ENCODE data around the gene CUEDC2.
A peak's percentile ranks its signal among the peaks of the same experiment; 100 is the strongest.

The CUEDC2 gene

DNA sequence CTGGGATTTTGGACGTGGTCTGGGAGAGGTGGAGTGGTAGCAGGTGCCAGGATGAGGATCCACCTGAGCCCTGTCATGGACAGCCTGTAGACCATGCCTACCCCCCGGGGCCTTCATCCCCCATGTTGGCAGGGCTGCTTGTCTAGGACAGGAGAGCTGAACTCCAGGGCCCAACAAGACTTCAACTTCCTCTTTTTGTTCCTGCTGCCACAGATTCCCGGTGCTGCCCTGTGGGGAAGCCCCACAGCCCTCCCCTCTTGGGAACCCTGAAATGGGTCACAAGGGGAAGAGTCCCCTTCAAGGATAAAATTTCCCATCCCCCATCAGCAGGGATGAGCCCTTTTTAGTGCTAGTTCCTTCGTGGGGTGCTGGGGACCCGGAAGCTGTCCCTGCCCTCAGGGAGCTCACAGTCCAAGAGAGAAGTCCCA, 1.3 kb upstream of the CUEDC2 start:
- TF ChIP-seq, protein P1, sequence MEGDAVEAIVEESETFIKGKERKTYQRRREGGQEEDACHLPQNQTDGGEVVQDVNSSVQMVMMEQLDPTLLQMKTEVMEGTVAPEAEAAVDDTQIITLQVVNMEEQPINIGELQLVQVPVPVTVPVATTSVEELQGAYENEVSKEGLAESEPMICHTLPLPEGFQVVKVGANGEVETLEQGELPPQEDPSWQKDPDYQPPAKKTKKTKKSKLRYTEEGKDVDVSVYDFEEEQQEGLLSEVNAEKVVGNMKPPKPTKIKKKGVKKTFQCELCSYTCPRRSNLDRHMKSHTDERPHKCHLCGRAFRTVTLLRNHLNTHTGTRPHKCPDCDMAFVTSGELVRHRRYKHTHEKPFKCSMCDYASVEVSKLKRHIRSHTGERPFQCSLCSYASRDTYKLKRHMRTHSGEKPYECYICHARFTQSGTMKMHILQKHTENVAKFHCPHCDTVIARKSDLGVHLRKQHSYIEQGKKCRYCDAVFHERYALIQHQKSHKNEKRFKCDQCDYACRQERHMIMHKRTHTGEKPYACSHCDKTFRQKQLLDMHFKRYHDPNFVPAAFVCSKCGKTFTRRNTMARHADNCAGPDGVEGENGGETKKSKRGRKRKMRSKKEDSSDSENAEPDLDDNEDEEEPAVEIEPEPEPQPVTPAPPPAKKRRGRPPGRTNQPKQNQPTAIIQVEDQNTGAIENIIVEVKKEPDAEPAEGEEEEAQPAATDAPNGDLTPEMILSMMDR (conservative IDR thresholded peaks at IDR 0.05; ENCODE audit: low read length), result no peak
- DNase-seq (ENCODE audit: low read depth), result no peak
- H3K4me3 ChIP-seq (ENCODE audit: low read length), result no peak overlapping the region

DNA sequence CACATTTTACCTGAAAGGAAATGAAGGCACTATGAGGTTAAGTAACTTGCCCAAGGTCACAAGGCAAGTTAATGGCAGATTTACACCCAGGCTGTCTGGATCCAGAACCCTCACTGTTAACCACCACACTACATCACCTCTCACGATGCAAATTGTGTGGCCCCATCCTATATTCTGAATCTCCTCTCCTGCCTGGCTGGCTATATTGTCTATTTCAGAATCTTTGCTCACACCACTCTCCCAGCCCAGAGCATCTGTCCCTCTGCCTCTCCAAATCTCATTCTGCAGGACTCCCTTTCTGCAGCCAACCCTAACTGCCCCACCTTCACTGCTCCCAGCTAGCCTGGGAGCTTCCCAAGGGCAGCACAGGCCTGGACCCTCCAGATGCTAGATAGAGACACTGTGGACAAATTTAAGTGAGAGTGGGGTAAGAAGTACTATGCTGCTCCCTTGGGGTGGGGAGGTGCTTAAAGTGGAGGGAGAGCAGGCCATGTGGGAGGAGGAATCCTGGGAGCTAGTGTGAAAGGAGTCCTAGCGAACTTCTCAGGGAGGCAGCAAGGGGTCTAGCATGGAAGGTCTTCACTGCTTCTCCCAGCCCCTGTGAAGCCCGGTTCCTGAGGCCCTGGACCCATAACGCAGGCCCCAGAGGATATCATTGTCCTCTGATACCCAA, 786 bp downstream of the CUEDC2 start:
- TF ChIP-seq, protein P1 (conservative IDR thresholded peaks at IDR 0.05; ENCODE audit: low read length), result no peak
- DNase-seq (ENCODE audit: low read depth), result peak; percentile 53
- peak overlapping the region; percentile 94 for H3K4me3 ChIP-seq (ENCODE audit: low read length)

DNA sequence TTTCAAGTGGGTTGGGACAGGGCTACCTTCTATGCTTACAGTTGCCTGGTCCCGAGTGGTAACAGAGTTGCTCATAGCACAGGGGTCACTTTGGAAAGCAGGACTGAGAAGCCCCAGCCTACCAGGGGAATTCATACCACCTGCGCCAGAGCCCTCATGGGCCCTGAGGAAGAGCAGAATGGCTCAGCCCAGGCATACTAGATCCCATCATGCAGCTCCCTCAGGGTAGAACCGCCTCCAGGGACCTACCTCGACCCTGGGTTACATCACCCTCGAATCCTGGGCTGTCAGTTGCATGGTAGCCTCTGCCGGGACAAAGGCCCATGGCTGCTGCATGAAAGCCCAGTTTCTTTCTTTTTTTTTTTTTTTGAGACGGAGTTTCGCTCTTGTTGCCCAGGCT, 2.9 kb downstream of the CUEDC2 start:
- TF ChIP-seq, protein P1 (conservative IDR thresholded peaks at IDR 0.05; ENCODE audit: low read length), result no peak
- no peak overlapping the region for H3K4me3 ChIP-seq (ENCODE audit: low read length)
- DNase-seq (ENCODE audit: low read depth), result no peak

GRCh38 chr10:102426803-102427287, 5.5 kb downstream of the CUEDC2 start:
- TF ChIP-seq, protein P1 (conservative IDR thresholded peaks at IDR 0.05; ENCODE audit: low read length), result no peak
- peak; percentile 21 for DNase-seq (ENCODE audit: low read depth)
- H3K4me3 ChIP-seq (ENCODE audit: low read length), result no peak overlapping the region

DNA sequence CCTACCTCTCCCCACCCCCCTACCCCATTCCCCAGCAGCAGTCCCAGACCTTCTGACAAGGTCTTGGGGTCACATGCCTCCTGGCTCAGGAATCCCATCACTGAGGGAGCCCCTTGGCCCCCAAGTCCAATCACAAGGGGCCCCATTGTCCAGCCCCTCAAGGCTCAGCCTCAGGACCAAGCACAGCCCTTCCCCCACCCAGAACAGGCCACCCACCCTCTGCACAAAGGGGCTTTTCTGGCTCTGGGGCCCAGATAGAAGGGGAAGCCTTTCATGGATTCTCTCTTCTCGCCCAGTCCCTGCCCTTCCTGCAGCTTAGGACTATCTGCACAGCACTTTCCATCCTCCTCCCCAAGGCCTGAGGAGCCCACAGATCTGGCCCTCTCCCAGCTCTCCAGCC, 6.9 kb downstream of the CUEDC2 start:
- no peak for DNase-seq (ENCODE audit: low read depth)
- H3K4me3 ChIP-seq (ENCODE audit: low read length), result no peak overlapping the region
- TF ChIP-seq, protein P1 (conservative IDR thresholded peaks at IDR 0.05; ENCODE audit: low read length), result no peak

DNA sequence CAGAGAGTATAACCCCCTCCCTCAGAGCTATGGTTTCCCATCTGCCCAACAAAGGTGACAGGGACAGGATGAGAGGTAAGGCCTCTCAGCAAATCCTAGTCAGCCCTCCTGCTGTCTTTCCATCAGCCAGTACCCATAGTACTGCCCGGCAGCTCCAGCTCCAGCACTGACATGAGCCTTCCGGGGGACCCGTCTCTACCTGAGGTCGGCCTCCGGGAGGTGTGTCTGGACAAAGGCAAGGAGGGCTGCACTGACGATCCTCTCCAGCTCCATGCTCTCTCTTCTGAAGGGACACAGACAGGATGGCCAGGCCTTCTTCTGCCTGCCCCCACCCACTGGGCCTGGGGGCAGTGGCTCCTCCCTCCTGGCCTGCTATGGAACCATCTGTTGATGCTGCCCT, 7.5 kb downstream of the CUEDC2 start:
- DNase-seq (ENCODE audit: low read depth), result no peak
- TF ChIP-seq, protein P1 (conservative IDR thresholded peaks at IDR 0.05; ENCODE audit: low read length), result no peak
- H3K4me3 ChIP-seq (ENCODE audit: low read length), result no peak overlapping the region

DNA sequence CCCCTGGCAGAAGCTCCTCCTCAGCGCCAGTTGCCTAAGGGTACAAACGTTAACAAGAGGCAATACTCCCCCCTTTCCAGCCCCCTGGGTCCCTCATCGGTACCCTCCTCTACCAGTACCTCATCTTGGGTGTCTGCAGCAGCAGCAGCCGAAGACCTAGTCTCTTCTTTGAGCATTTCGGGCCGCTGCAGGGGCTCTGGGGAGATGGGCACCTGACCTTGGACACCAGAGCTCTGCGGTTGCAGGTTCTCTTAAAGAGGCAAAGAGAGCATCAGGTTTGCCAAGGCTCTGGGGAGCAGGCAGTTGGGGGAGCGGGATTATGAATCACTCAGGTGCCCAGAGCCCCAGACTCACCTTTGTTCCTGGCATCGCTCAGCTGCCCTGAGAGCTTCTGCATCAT, 8.2 kb downstream of the CUEDC2 start:
- no peak for DNase-seq (ENCODE audit: low read depth)
- TF ChIP-seq, protein P1 (conservative IDR thresholded peaks at IDR 0.05; ENCODE audit: low read length), result no peak
- H3K4me3 ChIP-seq (ENCODE audit: low read length), result no peak overlapping the region
